K562 (cell line): ENCODE results near the gene IL1F10. TPM values are rescaled to one million over a fixed set of nuclear protein-coding genes. Genes with fewer than 3 reads are reported as not detected.

Experiments
- ATAC-seq: fragments of 200-7000 bp; cut with Tn5 transposase; 3 replicates; pipeline ENCODE4 v1.9.1; 2020; ENCODE audit warnings: moderate library complexity
- BruUV-seq: library from RNA; stranded (reverse); fragments of 400-500 nt; replicated peaks from 2 replicates; lab custom pipeline; 2021; lab: Mats Ljungman, UMichigan
- CTCF ChIA-PET: fragments of 300-600 bp; formaldehyde crosslinking; extraction: SDS; loops from one replicate; lab custom pipeline; 2021; ENCODE audit warnings: low intra/inter-chr PET ratio; lab: Yijun Ruan, JAX
- POLR2A ChIA-PET: fragments of 300-600, 350-650 bp; sonication (Branson Sonifier 250); formaldehyde crosslinking; extraction: SDS; loops from one replicate; lab custom pipeline; 2021; ENCODE audit warnings: antibody characterized with exemption, inconsistent platforms; lab: Yijun Ruan, JAX
- DNase-seq, 4 experiments: peaks; one replicate each; pipeline versions ENCODE4 v3.0.0 to v3.0.0-alpha.2; 2011 to 2018; ENCODE audit warnings: low spot score in 3 of 4, mixed read lengths in 3 of 4; ENCODE audit errors: extremely low read depth in 1 of 4
- FAIRE-seq: peaks from 2 replicates; lab custom pipeline; 2011; peaks lifted over from hg19 to GRCh38; lab: Jason Lieb, UNC
- H2AFZ ChIP-seq: 2 replicates; pipeline ENCODE4 v1.6.0; 2011; ENCODE audit warnings: low read depth, low read length, control low read depth, inconsistent platforms
- H3K27ac ChIP-seq: fragments of 200-600 bp; 3 replicates; pipeline ENCODE4 v1.8.0; 2011; ENCODE audit warnings: low read depth, mild to moderate bottlenecking, control low read depth, inconsistent platforms, low read length, moderate library complexity, mixed read lengths; ENCODE audit errors: extremely low read depth
- H3K27me3 ChIP-seq, 2 experiments: fragments of 300-600 bp in 1 of 2; 2 replicates in 1 of 2; 3 replicates in 1 of 2; pipeline versions ENCODE4 v1.6.0 to v1.8.0; 2011; ENCODE audit warnings: inconsistent platforms in 2 of 2, low read length in 2 of 2, mild to moderate bottlenecking in 1 of 2, mixed read lengths in 1 of 2, moderate library complexity in 1 of 2; ENCODE audit not compliant: control insufficient read depth in 2 of 2, insufficient read depth in 2 of 2
- H3K36me3 ChIP-seq: fragments of 300-600 bp; 3 replicates; pipeline ENCODE4 v1.8.0; 2011; ENCODE audit warnings: mild to moderate bottlenecking, low read length, inconsistent platforms; ENCODE audit not compliant: control insufficient read depth, insufficient read depth
- H3K4me1 ChIP-seq, 2 experiments: fragments of 200-600 bp in 1 of 2; replicated peaks in 1 of 2; 2 replicates in 1 of 2; 3 replicates in 1 of 2; pipeline versions ENCODE4 v1.5.1 to v1.8.0; 2011; ENCODE audit warnings: inconsistent platforms in 2 of 2, low read length in 2 of 2, mild to moderate bottlenecking in 1 of 2, mixed read lengths in 1 of 2, moderate library complexity in 1 of 2; ENCODE audit not compliant: control insufficient read depth in 2 of 2, insufficient read depth in 2 of 2
- H3K4me2 ChIP-seq: 2 replicates; pipeline ENCODE4 v1.6.1; 2011; ENCODE audit warnings: low read length, control low read depth, inconsistent platforms, mixed read lengths; ENCODE audit not compliant: insufficient read depth
- H3K4me3 ChIP-seq: fragments of 200-600 bp; sonication (generic), shearing (Covaris generic); 2 replicates; pipeline ENCODE4 v1.5.1; 2016; ENCODE audit warnings: control low read depth, inconsistent platforms
- H3K79me2 ChIP-seq: fragments of 200-600 bp; 3 replicates; pipeline ENCODE4 v1.8.0; 2011; ENCODE audit warnings: low read length, inconsistent platforms; ENCODE audit not compliant: control insufficient read depth, insufficient read depth
- H3K9ac ChIP-seq, 2 experiments: 2 replicates each; pipeline versions ENCODE4 v1.6.0 to v1.6.1; 2011; ENCODE audit warnings: low read depth in 2 of 2, low read length in 2 of 2, control low read depth in 1 of 2, inconsistent platforms in 1 of 2, mild to moderate bottlenecking in 1 of 2, mixed read lengths in 1 of 2; ENCODE audit not compliant: insufficient read depth in 1 of 2
- H3K9me1 ChIP-seq: one replicate; pipeline ENCODE4 v1.6.0; 2011; ENCODE audit warnings: inconsistent platforms, mild to moderate bottlenecking, low read length, moderate library complexity; ENCODE audit not compliant: control insufficient read depth, insufficient read depth
- H3K9me3 ChIP-seq: replicated peaks from 2 replicates; pipeline ENCODE4 v1.5.1; 2011; ENCODE audit warnings: low read depth, low read length, inconsistent platforms; ENCODE audit not compliant: control insufficient read depth, insufficient read depth
- H4K20me1 ChIP-seq: replicated peaks from 2 replicates; pipeline ENCODE4 v1.6.1; 2011; ENCODE audit warnings: low read length, inconsistent platforms, mixed read lengths; ENCODE audit not compliant: control insufficient read depth, insufficient read depth
- DDX20 ChIP-seq: fragments of 450-650 bp; IDR thresholded peaks from 2 replicates; pipeline ENCODE4 v1.6.1; 2016; ENCODE audit warnings: missing genetic modification characterization, low read depth, mild to moderate bottlenecking, missing compliant biosample characterization, moderate library complexity
- EGR1 ChIP-seq: fragments of 450-650 bp; conservative IDR thresholded peaks from 2 replicates; pipeline ENCODE4 v1.6.1; 2017; ENCODE audit warnings: mild to moderate bottlenecking
- ELF4 ChIP-seq: fragments of 450-650 bp; formaldehyde crosslinking; IDR thresholded peaks from 2 replicates; pipeline ENCODE4 v1.4.0; 2022; ENCODE audit warnings: missing genetic modification characterization
- KDM1A ChIP-seq, 2 experiments: fragments of 450-650 bp; IDR thresholded peaks; 2 replicates each; pipeline ENCODE4 v1.6.1; 2016; ENCODE audit warnings: mild to moderate bottlenecking in 2 of 2
- OTX1 ChIP-seq: fragments of 450-650 bp; formaldehyde crosslinking; IDR thresholded peaks from 2 replicates; pipeline ENCODE4 v1.4.0; 2022; ENCODE audit warnings: mild to moderate bottlenecking
- PHB2 ChIP-seq: fragments of 450-650 bp; IDR thresholded peaks from 2 replicates; pipeline ENCODE4 v1.6.1; 2017; ENCODE audit warnings: low read depth
- ZBTB26 ChIP-seq: fragments of 450-650 bp; formaldehyde crosslinking; IDR thresholded peaks from 2 replicates; pipeline ENCODE4 v1.4.0; 2022; ENCODE audit warnings: missing genetic modification characterization
- ZNF512 ChIP-seq: IDR thresholded peaks from 2 replicates; pipeline ENCODE4 v1.6.1; 2016; ENCODE audit warnings: missing genetic modification characterization, missing compliant biosample characterization
- whole genome bisulfite sequencing: fragments of 100-300 bp; shearing (Covaris generic); methylation state at CpG from one replicate; pipeline ENCODE4 v1.1.6; 2016; ENCODE audit warnings: low coverage, mixed read lengths; ENCODE audit not compliant: insufficient coverage; ENCODE audit errors: missing lambda C conversion rate; 5-methylcytosine and 5-hydroxymethylcytosine counted together
- in situ Hi-C: fragments of 300-500 bp; cut with MboI; formaldehyde crosslinking; loops from 4 replicates; pipeline ENCODE4 v1.15.0; 2018; ENCODE audit warnings: inconsistent platforms, mixed read lengths
- intact Hi-C: fragments of 100-400 bp; cut with micrococcal nuclease; formaldehyde crosslinking; loops from 2 replicates; pipeline ENCODE4 v1.14.2; 2022
- polyA plus RNA-seq, 8 experiments: library from polyadenylated mRNA; depleted of rRNA in 4 of 8; stranded (reverse) in 5 of 8; unstranded in 3 of 8; fragments of >200 nt; fragmentation: Nextera tagmentation in 2 of 8; fragmentation: Illumina TruSeq in 1 of 8; extraction: Ambion mirVana in 2 of 8; extraction: Trizol in 1 of 8; gene quantifications; 2 replicates each; pipeline versions ENCODE4 v1.2.1 to v1.2.3, GENCODE V29; 2011 to 2014; ENCODE audit warnings: inconsistent platforms in 1 of 8, missing spikeins in 1 of 8
- total RNA-seq, 7 experiments: library from RNA; depleted of rRNA in 6 of 7; stranded (reverse); fragments of >200 nt in 6 of 7; fragmentation: Illumina TruSeq in 2 of 7; extraction: Trizol in 2 of 7; gene quantifications; 2 replicates each; pipeline versions ENCODE4 v1.2.1 to v1.2.3, GENCODE V29; 2011 to 2021; ENCODE audit warnings: low replicate concordance in 1 of 7
- TF ChIP-seq, protein P1 (sequence below): fragments of 450-650 bp; formaldehyde crosslinking; IDR thresholded peaks from 2 replicates; pipeline ENCODE4 v1.4.0; 2022; ENCODE audit warnings: missing genetic modification characterization
- TF ChIP-seq, protein P2 (sequence below): fragments of 450-650 bp; formaldehyde crosslinking; conservative IDR thresholded peaks from 2 replicates; pipeline ENCODE4 v1.4.0; 2022; ENCODE audit warnings: mild to moderate bottlenecking, missing genetic modification characterization
- TF ChIP-seq, protein P3 (sequence below): IDR thresholded peaks from 2 replicates; pipeline ENCODE4 v1.6.1; 2011; ENCODE audit not compliant: insufficient read length; ENCODE audit errors: extremely low read depth

Gene IL1F10
- total and polyA plus RNA-seq, 9 of the 15 experiments (the other 6 are each of a cell fraction or from before 2014, with no cell fraction given), result not detected

DNA sequence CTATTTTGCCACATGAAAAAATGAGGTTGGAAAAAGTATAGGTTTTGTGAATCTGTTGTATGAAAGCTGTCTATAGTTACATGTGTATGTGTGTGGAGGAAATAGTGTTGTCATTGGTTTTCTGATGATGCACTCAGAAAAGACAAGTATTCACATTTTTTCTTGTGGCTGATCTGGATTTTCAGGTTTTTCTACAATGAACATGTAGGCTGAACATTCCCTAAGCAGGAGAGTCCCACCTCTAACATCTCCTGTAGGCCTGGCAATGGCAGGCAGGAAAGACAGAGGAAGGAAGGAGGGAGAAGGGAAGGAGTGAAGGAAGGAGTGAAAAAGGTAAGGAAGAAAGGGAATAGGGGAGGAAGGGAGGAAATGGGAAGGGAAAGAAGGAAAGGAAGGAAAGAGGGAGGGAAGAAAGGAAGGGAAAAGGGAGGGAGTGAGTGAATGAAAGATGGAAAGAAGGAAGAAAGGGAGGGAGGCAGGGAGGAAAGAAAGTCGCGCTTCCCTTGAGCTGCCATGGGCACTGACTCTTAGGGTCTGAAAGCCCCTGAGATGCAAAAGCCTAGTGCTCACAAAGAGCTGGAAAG lies 9.3 kb upstream of the IL1F10 start:
- DNase-seq, result no peak
- H3K9ac ChIP-seq, result no peak overlapping the region
- POLR2A ChIA-PET, result interaction anchor here (0.5 to 1.9 kb wide), 6 partner anchors 10 to 1140 kb away, joined by 3 to 6 read pairs (median 4); partner anchors contain the start of gene IL1F10
- no peak for ATAC-seq
- no TSS peak for BruUV-seq
- no peaks in the 10 kb centered on the region for H4K20me1 ChIP-seq
- no peak overlapping the region for H3K4me3 ChIP-seq
- intact Hi-C loops (no loop called here), in situ Hi-C loops (no loop called here)
- CTCF ChIA-PET, result no interaction called here
- no peaks in the 10 kb centered on the region for H3K79me2 ChIP-seq
- 0% methylated on average over 2 of the region's 2 CpGs for WGBS
- H3K36me3 ChIP-seq, result no peaks in the 10 kb centered on the region
- 0 out of 2 replicates have a peak, but pooled peaks have one; percentile 34 for TF ChIP-seq PHB2
- TF ChIP-seq, protein P1, sequence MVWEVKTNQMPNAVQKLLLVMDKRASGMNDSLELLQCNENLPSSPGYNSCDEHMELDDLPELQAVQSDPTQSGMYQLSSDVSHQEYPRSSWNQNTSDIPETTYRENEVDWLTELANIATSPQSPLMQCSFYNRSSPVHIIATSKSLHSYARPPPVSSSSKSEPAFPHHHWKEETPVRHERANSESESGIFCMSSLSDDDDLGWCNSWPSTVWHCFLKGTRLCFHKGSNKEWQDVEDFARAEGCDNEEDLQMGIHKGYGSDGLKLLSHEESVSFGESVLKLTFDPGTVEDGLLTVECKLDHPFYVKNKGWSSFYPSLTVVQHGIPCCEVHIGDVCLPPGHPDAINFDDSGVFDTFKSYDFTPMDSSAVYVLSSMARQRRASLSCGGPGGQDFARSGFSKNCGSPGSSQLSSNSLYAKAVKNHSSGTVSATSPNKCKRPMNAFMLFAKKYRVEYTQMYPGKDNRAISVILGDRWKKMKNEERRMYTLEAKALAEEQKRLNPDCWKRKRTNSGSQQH, result peak; percentile 87
- TF ChIP-seq ELF4 (CRISPR knock-in tag), result peak; percentile 88
- peak; percentile 88; the same call in 1 of the 2 replicates for TF ChIP-seq ZBTB26 (CRISPR knock-in tag)
- TF ChIP-seq, protein P2, sequence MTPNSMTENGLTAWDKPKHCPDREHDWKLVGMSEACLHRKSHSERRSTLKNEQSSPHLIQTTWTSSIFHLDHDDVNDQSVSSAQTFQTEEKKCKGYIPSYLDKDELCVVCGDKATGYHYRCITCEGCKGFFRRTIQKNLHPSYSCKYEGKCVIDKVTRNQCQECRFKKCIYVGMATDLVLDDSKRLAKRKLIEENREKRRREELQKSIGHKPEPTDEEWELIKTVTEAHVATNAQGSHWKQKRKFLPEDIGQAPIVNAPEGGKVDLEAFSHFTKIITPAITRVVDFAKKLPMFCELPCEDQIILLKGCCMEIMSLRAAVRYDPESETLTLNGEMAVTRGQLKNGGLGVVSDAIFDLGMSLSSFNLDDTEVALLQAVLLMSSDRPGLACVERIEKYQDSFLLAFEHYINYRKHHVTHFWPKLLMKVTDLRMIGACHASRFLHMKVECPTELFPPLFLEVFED (CRISPR knock-in tag), result 0 out of 2 replicates have a peak, but pooled peaks have one; percentile 73
- no peak for TF ChIP-seq KDM1A (IDR thresholded peaks at IDR 0.05)
- TF ChIP-seq, protein P3, sequence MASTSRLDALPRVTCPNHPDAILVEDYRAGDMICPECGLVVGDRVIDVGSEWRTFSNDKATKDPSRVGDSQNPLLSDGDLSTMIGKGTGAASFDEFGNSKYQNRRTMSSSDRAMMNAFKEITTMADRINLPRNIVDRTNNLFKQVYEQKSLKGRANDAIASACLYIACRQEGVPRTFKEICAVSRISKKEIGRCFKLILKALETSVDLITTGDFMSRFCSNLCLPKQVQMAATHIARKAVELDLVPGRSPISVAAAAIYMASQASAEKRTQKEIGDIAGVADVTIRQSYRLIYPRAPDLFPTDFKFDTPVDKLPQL, result no peak
- no peak for TF ChIP-seq EGR1
- TF ChIP-seq ZNF512, result peak; percentile 64
- peak; percentile 86 for TF ChIP-seq OTX1 (CRISPR knock-in tag)
- TF ChIP-seq DDX20 (tag), result no peak
- no peak overlapping the region for H3K27ac ChIP-seq
- no peaks in the 10 kb centered on the region for H3K4me1 ChIP-seq
- FAIRE-seq, result no peak
- no peak overlapping the region; the same call in 1 of the 2 replicates for H3K4me2 ChIP-seq
- H3K27me3 ChIP-seq, result peaks cover 0 to 17% of the 10 kb centered on the region in 2 experiments; a peak in 3 of 5 replicates
- peak overlapping the region; percentile 28; the same call in 1 of the 2 replicates for H2AFZ ChIP-seq
- H3K9me1 ChIP-seq, result no peaks in the 10 kb centered on the region
- no peaks in the 10 kb centered on the region for H3K9me3 ChIP-seq
